Adipose tissue (tissue), 3 donors: ENCODE results near the gene TMEM231. TPM values are rescaled to one million over a fixed set of nuclear protein-coding genes. Genes with fewer than 3 reads are reported as not detected.
"Not testable (repeated sequence)": the region's sequence is repeated elsewhere in the genome, so short reads cannot be mapped to it uniquely, and the experiment has no call there.

Source experiments
- H3K27ac ChIP-seq: one replicate; pipeline ENCODE4 v1.5.1; 2013; ENCODE audit warnings: low read depth, low read length
- WGBS, 3 donors: extraction: QIAGEN DNeasy Blood & Tissue Kit; methylation state at CpG; one replicate each; pipeline ENCODE4 v1.1.7; 2013; 5-methylcytosine and 5-hydroxymethylcytosine counted together
- polyA plus RNA-seq, 3 donors: library from polyadenylated mRNA; stranded (reverse); fragments of 200-250 nt; gene quantifications; one replicate each; pipeline ENCODE4 v1.2.3, GENCODE V29; 2013
- donor health status: healthy with polysubstance abuse.
- donor health status: Bipolar disorder and iron deficiency.
- donor health status: healthy.

Gene TMEM231
- polyA plus RNA-seq, 3 donors: 1.9 to 4.2 (median 3.7) TPM

DNA sequence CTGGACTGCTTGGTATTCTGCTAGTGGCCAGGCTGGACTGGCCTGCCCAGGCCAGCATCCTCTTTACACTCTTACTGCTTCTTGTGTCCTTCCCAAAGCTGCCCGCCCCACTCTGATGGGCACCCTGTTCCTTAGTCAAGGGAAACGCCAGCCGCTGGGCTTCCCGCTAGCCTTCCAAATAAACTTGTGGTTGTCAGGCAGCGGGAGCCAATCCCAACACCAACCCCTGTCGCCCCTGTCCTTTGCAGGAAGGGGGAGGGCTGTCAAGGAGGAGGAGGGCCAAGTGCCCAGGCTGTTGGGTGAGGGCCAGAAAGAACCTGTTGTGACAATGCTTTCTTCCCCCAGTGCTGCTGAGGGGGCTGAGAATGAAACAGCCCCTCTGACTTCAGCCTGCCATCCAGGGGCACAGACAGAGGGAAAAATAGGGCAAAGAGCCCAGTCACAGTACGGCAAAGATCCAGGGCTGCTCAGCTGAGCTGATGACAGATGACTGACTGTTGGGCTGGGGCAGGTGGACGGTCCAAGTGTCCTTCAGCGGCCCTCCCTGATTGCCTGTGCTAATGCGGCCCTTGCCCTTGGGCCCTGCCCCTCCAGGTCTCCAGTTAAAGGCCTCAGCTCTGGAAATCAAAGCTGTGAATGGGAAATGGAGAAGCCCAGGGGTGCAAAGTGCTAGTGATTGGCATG is 17.0 kb downstream of the TMEM231 start:
- not testable (repeated sequence) for H3K27ac ChIP-seq

DNA sequence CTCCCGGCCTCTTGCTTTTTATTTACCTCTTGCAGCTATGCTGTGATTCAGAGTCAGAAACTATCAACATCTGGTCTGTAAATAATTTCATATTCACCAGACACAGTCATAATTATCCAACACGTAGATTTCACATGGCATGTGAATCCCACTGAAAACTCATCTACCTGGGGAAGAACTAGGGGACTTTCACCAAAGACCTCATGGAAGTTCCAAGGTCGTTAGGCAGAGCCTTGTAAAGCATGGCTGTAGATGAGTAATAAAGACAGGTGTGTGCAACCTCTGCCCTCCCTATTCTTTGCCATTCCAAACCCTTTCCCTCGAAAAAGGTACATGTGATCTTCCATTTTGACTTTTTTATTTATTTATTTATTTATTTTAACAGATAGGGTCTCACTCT is 18.3 kb downstream of the TMEM231 start:
- no peak overlapping the region for H3K27ac ChIP-seq
- WGBS, 3 donors: 89 to 95% (median 90%) methylated on average over 4 of the region's 4 CpGs

More for the DNA sequence above, 17.0 kb downstream of the TMEM231 start:
- WGBS, 3 donors: 60 to 94% (median 85%) methylated on average over 6 to 8 of the region's 10 CpGs

DNA sequence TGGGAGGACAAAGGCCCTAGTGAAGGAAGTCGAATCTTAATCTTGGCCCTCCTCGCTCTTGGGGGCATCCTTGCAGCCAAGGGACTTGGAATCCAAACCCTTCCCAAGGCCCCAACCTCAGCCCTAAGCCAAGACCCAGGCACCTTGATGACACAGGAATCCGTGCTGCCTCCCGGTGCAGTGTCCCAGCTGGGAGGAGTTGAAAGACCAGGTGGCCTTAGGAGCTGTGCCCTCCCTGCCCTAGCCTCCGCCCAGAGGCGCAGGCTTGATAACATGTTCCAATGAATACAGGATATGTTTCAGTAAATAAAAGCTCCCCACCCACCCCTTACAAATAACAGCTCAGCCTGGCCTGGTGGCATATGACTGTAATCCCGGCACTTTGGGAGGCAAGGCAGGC is 20.2 kb downstream of the TMEM231 start, which contains the start of gene CHST5:
Gene CHST5, minus strand, starts transcription at position 208 of the 400 bp plus-strand sequence. CDS start 5,724 bp downstream, outside the sequence.
- no peak within 1 kb of the TSS for H3K27ac ChIP-seq
- WGBS, 3 donors: 82 to 91% (median 87%) methylated on average over 7 of the region's 7 CpGs

DNA sequence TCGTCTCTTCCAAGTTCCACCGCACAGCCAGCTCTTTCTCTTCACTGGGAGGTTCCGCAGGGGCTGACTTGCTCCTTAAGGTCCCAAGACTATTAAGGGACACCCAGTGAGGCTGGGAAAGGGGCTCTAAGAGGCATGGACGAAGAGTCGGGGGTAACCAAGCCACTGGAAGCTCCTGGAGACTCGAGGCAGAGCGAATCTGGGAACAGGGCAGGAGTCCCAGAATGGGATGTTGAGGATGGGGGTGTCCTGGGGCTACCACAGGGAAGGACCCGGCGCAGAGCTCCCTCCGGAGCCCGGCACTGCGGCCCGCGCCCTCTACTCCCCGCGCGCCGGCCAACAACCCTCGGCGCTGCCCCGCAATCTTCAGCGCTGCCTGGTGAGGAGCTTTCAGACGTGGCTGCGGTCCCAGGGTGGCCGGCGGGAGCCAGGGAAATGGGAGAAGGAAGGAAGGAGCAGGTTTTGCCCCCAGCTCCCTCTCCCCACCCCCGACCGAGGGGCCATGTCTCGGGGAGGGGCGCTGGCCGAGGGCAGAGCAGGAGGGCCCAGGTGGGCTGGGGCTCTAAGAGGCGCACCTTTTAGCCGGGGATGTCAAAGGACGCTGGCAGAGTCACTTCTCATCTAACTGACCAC is 20.7 kb downstream of the TMEM231 start:
- H3K27ac ChIP-seq: no peak overlapping the region
- 67 to 74% (median 70%) methylated on average over 26 to 34 of the region's 34 CpGs for WGBS, 3 donors

DNA sequence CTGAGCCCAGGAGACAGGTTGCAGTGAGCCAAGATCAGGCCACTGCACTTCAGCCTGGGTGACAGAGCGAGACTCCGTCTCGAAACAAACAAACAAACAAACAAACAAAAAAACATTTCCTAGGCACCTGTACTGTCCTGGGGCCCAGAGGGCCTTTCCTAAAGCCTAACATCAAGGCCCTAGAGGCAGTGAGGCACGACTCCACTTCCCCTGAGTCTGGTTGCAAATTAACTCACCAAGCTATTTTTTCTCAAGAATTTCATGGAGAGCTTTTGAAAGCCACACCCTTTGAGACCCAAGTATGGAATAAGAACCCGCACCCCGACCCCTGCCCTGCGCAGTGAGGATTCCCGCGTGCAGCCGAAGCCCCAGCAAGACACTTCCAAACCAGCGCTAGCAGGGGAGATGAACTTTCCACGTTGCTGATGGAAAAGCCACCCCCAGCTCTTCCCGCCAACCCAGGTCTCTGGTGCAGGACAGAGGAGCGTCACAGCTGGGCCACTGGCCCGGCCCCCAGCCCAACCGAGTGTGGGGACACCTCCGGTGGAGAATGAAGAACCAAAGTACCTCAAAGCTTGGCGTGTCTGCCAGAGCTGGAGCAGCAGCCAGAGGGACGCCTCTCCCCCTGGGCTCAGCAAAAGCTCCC is 21.4 kb downstream of the TMEM231 start:
- no peak overlapping the region for H3K27ac ChIP-seq
- WGBS, 3 donors: 83 to 85% (median 84%) methylated on average over 19 of the region's 19 CpGs

DNA sequence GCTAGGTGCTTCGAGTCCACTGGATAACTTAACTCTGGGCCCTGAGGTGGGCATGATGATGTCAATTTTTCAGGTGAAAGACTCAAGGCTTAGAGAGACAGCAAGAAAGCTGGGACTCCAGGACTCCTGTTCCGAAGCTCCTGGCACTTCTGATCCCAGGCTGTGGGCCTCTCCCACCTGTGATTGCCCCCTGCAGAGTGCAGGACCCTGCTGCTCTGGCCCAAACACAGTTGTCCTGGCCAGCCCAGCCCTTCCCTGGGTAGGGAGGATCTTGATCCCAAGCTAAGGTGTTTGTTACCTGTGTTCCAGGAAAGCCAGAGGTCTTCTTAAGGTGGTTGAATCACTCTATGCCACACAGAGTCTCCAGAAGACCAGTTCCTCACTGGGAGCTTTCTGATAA is 23.3 kb downstream of the TMEM231 start:
- WGBS, 3 donors: 81 to 92% (median 91%) methylated on average over 2 of the region's 2 CpGs
- H3K27ac ChIP-seq: no peak overlapping the region

DNA sequence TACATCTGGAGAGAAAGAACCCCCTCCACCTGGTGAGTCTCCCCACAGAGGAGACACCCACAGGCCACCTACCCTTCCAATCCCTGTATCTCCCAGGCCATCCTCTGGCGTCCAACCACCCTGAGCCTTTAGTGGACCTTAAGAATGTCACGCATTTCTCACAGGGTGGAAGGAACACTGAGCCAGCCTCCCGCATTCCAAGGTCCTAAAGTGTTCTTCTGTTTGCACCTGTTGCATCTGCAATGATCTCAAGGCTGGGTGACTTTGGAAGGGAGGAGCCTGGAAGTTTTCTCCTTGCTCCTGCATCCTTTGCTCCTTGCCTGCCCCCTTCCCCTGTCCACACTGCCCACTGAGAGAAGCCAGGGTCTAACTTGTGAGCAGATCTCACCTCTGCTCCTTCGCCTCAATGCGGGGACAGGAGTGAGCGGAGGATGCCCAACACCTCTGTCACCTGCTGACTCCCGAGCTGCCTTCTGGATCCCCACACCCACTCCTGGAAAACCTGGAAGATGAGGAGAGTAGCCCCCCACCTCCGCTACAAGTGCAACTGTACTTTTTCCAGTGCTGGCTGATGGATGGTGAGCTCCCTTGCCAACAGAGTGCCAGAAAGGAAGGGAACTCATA is 23.8 kb downstream of the TMEM231 start:
- 81 to 89% (median 88%) methylated on average over 8 of the region's 8 CpGs for WGBS, 3 donors
- H3K27ac ChIP-seq: no peak overlapping the region

DNA sequence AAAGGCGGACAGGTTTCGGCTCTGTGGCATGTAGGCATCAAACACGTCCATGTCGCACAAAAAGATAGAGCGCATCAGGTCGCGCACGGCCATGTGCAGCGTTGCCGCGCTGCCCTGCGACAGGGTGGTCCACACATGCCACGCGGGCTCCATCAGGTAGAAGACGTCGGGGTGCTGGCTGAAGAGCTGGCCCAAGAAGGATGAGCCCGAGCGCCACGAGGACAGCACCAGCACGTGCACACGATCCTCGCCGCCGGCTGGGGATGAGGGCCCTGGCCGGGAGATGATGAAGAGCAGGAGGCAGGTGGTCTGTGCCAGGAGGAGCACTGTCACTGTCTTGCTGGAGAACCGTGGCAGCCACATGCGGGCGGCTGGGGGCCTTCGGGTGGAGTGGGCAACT is 26.1 kb downstream of the TMEM231 start:
- H3K27ac ChIP-seq: no peak overlapping the region
- WGBS, 3 donors: 95 to 97% (median 97%) methylated on average over 29 of the region's 29 CpGs

DNA sequence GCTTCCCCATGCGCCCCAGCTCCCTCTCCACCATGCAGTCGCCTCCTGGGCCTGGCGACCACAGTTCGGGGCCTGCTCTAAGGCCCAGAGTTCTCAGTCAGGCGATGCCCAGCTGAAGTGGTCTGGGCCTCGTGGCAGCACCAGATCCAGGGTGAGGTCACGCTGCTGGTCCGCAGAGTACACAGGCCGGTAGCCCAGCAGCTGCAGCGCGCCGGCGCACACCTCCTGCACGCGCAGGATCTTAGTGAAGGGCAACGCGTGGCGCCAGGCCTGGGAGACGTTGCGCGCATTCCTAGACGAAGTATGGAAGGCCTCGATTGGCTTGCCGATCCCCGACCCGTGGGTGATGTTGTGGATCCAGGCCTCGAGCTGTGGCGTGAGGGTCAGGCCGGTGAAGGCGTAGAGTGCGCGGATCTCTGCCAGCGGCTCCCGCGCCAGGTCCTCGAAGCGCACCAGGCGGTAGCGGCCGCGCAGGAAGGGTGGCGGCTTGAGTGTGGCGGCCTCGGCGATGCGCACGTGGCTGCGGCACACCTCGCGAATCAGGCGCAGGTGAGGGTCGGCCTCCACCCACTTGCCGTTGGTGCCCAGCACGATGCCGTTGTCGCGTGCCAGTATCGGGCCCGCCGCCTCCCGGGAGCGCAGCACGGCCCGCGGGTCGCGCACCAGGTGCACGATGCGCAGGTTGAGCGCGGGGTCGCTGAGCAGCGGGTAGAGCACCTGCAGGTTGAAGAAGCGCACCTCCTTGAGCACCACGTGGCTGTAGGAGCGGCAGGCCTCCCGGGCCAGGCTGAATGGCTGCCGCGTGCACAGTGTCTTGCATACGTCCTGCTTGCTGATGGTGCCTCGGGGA is 26.8 kb downstream of the TMEM231 start:
- H3K27ac ChIP-seq: no peak overlapping the region
- WGBS, 3 donors: 93 to 95% (median 94%) methylated on average over 74 to 81 of the region's 81 CpGs

DNA sequence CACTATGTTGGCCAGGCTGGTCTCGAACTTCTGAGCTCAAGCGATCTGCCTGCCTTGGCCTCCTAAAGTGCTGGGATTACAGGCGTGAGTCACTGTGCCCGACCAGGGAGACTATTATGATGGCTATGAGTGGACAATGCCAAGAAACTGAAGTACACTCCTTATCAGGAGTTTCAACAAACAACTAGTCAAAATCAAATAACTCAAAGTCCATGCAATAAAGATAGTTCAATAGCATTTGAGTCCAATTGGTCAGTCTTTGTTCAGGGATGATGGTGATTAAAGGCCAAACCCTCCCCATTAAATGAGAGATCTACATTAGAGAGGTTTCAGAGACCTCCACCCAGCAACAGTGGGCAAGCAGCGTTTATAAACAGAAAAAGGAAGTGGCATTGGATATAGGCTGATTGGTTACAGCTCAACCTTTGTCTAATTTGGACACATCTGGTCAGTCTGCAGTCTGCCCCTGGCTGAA is 28.2 kb downstream of the TMEM231 start:
- H3K27ac ChIP-seq: no peak overlapping the region
- WGBS, 3 donors: 50 to 83% (median 82%) methylated on average over 5 of the region's 5 CpGs

DNA sequence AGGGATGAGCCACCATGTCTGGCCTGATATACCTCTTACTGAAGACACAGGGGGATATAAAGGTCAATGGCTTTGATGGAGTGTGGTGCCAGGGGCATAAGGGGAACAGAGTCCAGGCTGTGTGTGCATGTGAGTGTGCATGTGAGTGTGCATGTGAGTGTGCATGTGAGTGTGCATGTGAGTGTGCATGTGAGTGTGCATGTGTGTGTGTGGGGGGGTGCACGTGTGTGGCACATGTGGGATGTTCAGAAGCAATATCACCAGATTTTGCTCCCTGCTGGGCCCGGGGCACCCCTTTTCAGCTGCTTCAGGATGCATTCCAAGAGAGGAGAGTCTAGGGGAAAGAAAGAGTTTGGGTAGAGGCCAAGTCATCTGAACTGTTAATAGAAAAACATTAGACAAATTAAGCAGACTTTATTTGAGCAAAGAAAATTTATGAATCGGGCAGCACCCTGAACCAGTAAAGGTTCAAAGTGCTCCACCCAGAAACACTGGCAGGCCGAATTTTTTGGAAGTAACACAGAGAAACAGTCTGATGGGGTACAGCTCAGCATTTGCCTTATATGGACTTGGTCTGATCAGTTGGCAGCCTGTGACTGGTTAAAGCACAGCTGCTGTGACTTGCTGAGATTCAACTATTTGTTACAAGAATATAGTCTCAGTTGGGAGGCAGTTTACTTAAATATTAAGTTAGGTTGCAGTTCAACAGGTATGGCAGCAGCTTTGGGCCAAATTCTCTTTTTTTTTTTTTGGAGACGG is 29.8 kb downstream of the TMEM231 start:
- WGBS, 3 donors: 88 to 93% (median 90%) methylated on average over 5 of the region's 5 CpGs
- H3K27ac ChIP-seq: no peak overlapping the region

DNA sequence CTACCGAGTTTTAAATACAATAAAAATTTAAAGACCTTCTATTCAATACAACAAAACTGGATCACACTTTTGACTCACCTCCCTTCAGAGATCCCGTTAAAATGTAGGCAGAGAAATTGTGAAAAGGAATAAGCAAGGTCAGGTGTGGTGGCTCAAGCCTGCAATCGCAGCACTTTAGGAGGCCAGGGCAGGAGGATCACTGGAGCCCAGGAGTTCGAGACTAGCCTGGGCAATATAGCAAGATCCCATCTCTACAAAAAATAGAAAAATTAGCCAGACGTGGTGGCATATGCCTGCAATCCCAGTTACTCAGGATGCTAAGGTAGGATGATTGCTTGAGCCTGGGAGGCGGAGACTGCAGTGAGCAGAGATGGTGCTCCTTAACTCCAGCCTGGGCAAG is 36.9 kb downstream of the TMEM231 start:
- 89 to 93% (median 90%) methylated on average over 6 of the region's 6 CpGs for WGBS, 3 donors
- H3K27ac ChIP-seq: no peak overlapping the region

DNA sequence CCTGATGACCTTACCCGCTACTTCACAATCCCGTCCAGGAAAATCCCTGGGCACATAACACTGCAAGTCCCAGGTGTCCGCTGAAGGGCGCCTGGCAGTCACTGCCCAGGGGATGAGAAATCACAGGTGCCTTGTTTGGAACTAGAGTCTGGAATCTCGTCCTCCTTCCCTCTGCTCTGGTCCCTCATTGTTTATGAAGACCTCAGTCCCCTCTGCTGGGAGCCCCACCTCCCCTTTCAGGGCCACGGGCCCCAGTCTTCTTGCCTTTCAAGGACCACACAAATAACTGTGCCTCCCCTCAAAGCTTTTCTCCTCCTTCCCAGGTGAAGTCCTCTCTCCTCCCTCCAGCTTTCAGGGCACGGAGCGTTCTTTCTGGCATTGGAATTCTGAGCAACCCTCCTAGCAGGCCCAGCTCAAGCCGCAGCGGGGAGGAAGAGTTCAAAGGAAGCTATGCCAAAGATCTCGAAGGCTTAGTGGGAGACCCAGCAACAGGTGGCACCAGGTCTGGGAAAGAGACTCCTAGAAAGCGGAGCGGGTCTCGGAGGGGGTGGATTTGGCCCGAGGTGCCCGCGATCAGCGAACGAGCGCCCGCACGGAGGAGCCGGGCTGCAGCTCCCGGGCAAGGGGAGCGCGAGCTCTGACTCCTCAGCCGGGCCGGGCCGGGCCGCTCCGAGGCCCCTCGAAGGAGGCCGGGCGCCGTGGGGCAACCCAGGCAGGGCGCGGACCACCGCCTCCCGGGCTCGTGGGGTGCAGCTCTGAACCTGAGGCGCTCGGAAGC is 39.7 kb downstream of the TMEM231 start:
- not testable (repeated sequence) for H3K27ac ChIP-seq
- 5 to 10% (median 8%) methylated on average over 26 to 42 of the region's 42 CpGs for WGBS, 3 donors

DNA sequence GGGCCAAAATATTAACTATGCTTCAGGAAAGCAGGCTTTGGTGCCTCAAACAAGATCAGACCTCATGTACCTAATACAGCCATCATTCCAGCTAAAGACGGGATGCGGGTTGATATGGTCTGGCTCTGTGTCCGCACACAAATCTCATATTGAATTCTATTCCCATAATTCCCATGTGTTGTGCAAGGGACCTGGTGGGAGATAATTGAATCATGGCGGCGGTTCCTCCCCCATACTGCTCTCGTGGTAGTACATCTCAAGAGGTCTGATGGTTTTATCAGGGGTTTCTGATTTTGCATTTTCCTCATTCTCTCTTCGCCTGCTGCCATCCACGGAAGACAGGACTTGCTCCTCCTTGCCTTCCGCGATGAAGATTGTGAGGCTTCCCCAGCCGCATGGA is 41.8 kb downstream of the TMEM231 start:
- WGBS, 3 donors: 95 to 97% (median 96%) methylated on average over 11 of the region's 11 CpGs
- H3K27ac ChIP-seq: no peak overlapping the region

DNA sequence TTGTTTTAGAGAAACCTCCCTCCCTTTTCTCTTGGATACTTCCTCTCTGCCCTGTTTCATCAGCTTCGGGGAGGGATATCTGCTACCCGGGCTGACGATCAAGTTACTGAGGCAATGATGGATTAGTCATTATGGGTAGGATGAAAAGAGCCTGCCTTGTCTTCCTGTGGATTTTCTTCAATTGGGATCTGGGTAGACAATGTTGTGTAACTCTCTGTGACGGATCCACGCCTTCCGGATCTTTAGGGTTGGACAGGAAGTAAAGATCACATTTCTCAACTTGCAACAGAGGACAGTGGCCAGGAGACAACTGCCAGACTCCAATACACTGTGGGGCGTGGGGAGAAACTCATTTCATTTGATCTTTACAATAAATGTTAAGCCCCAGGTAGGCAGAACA is 49.5 kb downstream of the TMEM231 start:
- H3K27ac ChIP-seq: no peak overlapping the region
- 8 to 58% (median 17%) methylated on average over 7 of the region's 7 CpGs for WGBS, 3 donors

DNA sequence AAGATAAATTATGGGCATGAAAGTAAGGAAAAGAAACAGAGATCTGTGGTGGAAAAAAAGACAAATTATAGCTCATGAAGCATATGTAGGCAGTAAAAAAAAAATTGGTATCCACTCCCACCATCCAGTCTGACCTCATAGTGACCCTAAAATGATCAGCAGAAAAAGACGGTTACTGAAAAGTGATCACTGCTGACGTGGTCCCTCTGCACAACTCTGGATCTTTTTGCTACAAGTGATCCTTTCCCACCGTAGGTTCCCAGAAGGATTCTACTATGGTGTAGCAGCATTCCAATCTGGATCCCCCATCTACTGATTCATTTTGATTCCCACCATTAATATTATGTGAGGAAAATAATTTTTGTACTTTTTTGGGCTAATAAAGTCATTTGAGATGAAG is 49.9 kb downstream of the TMEM231 start:
- 71 to 88% (median 72%) methylated on average over 3 of the region's 3 CpGs for WGBS, 3 donors
- no peak overlapping the region for H3K27ac ChIP-seq

DNA sequence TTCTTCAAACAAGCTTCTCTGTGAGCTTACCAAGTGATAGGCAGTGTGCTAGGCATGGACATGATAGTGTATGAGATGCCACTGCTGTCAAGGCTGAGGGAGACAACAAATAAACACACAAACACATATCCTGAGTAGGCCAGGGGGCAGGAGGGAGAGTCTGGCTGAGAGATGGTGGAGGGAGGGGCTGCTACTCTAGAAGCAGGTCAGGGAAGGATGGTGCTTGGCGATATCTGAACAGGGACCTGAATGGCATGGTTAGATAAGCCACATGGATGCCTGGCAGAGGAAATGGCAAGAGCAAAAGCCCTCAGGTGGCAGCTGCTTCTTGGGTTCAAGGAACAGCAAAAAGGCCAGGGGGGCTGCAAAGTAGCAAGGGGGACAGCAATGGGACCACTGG is 52.3 kb downstream of the TMEM231 start:
- WGBS, 3 donors: 93 to 95% (median 94%) methylated on average over 1 of the region's 1 CpG
- no peak overlapping the region for H3K27ac ChIP-seq
